Measurements from ENCODE around the gene DCD. TPM values are rescaled to one million over a fixed set of nuclear protein-coding genes. Genes with fewer than 3 reads are reported as not detected.

Gene DCD
- total and polyA plus RNA-seq, 2 donors (not counting 3 experiments of a cell fraction or from before 2014, with no cell fraction given) = not detected

- no peak overlapping the region for H3K27ac ChIP-seq (ENCODE audit: insufficient read depth, low read depth, low read length)
- H2AFZ ChIP-seq (ENCODE audit: low read depth, low read length) = no peak overlapping the region
- dilution Hi-C loops (cut with MboI; ENCODE audit: extremely low pct_ligation_motif_present, low sequenced_read_pairs) (no loop called here), intact Hi-C loops (cut with micrococcal nuclease) (no loop called here)
- CTCF ChIA-PET = no interaction called here
- H3K9ac ChIP-seq (replicated peaks; ENCODE audit: extremely low read depth, insufficient read depth, low read length) = no peak overlapping the region
- no TSS peak for BruUV-seq (replicated peaks)
- H3K36me3 ChIP-seq (ENCODE audit: control insufficient read depth in 2 of 2, extremely low read depth in 1 of 2, insufficient read depth in 2 of 2, low read length in 2 of 2) = no peaks in the 10 kb centered on the region
- TF ChIP-seq, protein P1, sequence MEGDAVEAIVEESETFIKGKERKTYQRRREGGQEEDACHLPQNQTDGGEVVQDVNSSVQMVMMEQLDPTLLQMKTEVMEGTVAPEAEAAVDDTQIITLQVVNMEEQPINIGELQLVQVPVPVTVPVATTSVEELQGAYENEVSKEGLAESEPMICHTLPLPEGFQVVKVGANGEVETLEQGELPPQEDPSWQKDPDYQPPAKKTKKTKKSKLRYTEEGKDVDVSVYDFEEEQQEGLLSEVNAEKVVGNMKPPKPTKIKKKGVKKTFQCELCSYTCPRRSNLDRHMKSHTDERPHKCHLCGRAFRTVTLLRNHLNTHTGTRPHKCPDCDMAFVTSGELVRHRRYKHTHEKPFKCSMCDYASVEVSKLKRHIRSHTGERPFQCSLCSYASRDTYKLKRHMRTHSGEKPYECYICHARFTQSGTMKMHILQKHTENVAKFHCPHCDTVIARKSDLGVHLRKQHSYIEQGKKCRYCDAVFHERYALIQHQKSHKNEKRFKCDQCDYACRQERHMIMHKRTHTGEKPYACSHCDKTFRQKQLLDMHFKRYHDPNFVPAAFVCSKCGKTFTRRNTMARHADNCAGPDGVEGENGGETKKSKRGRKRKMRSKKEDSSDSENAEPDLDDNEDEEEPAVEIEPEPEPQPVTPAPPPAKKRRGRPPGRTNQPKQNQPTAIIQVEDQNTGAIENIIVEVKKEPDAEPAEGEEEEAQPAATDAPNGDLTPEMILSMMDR (IDR thresholded peaks at IDR 0.05; ENCODE audit: extremely low read depth in 1 of 2, insufficient read depth in 1 of 2, low read depth in 1 of 2, low read length in 2 of 2) = no peak
- TF ChIP-seq MYC (IDR thresholded peaks at IDR 0.05; ENCODE audit: low read depth, low read length) = no peak
- no peak for TF ChIP-seq JUN (IDR thresholded peaks at IDR 0.05; ENCODE audit: borderline replicate concordance, insufficient read depth, insufficient read length, low read depth)
- no peak for TF ChIP-seq EZH2 (IDR thresholded peaks at IDR 0.05; ENCODE audit: borderline replicate concordance, low read depth, low read length, severe bottlenecking)
- no peak for TF ChIP-seq MAX (IDR thresholded peaks at IDR 0.05; ENCODE audit: insufficient read depth, insufficient read length)
- no peak for TF ChIP-seq GATA2 (IDR thresholded peaks at IDR 0.05; ENCODE audit: insufficient read depth, insufficient read length, low read depth, low read length)
- no peak for TF ChIP-seq POLR2AphosphoS5 (IDR thresholded peaks at IDR 0.05; ENCODE audit: insufficient read depth, low read depth, low read length)
- TF ChIP-seq FOS (IDR thresholded peaks at IDR 0.05; ENCODE audit: borderline replicate concordance, insufficient read depth, low read length) = no peak
- no peak for TF ChIP-seq POLR2A (IDR thresholded peaks at IDR 0.05; ENCODE audit: low read depth, low read length)
- H3K79me2 ChIP-seq (ENCODE audit: control insufficient read depth, insufficient read depth, low read length) = no peaks in the 10 kb centered on the region
- DNase-seq (ENCODE audit: low read depth, low spot score) (no peak), FAIRE-seq (no peak)
- H4K20me1 ChIP-seq (replicated peaks; ENCODE audit: control insufficient read depth, extremely low read depth, insufficient read depth, low read length) = no peaks in the 10 kb centered on the region
- no peaks in the 10 kb centered on the region for H3K9me3 ChIP-seq (replicated peaks; ENCODE audit: control insufficient read depth, insufficient read depth, low read length)
- H3K27me3 ChIP-seq (ENCODE audit: control insufficient read depth in 2 of 2, insufficient read depth in 2 of 2, low read length in 2 of 2) = no peaks in the 10 kb centered on the region
- no peaks in the 10 kb centered on the region for H3K9me1 ChIP-seq (replicated peaks; ENCODE audit: control insufficient read depth, extremely low read depth, insufficient read depth, low read length)
- no peak overlapping the region for H3K4me3 ChIP-seq (replicated peaks in 1 of 3; ENCODE audit: insufficient read depth in 1 of 3, low read depth in 1 of 3, low read length in 3 of 3)
- H3K4me2 ChIP-seq (ENCODE audit: insufficient read depth, low read length) = no peak overlapping the region
- H3K4me1 ChIP-seq (ENCODE audit: control insufficient read depth, extremely low read depth, insufficient read depth, low read length) = no peaks in the 10 kb centered on the region
- POLR2A ChIA-PET = no interaction called here
Observed at GRCh38 chr12:54653025-54653424, 4.9 kb upstream of the DCD start.

Data from endothelial cell of umbilical vein (primary cell).